HCT116 (cell line): ENCODE results near the gene PCDH9.

Experiments used
- CTCF ChIP-seq, 3 experiments: fragments of 200-600 bp in 1 of 3; sonication (generic) in 1 of 3; IDR thresholded peaks in 2 of 3; conservative IDR thresholded peaks in 1 of 3; 2 replicates each; pipeline ENCODE4 v1.5.1; 2012 to 2017; ENCODE audit warnings: low read depth in 2 of 3, low read length in 2 of 3, antibody characterized with exemption in 1 of 3, borderline replicate concordance in 1 of 3, control low read depth in 1 of 3, mild to moderate bottlenecking in 1 of 3, mixed read lengths in 1 of 3, mixed run types in 1 of 3, moderate library complexity in 1 of 3; ENCODE audit not compliant: insufficient read depth in 1 of 3
- EZH2 ChIP-seq: fragments of 200-600 bp; sonication (generic); IDR thresholded peaks from 2 replicates; pipeline ENCODE4 v1.6.1; 2017; ENCODE audit warnings: antibody characterized with exemption, mixed run types
- EZH2phosphoT487 ChIP-seq: fragments of 200-600 bp; IDR thresholded peaks from 2 replicates; pipeline ENCODE4 v1.6.1; 2018; ENCODE audit warnings: antibody characterized with exemption, borderline replicate concordance
- POLR2A ChIP-seq: IDR thresholded peaks from 2 replicates; pipeline ENCODE4 v1.7.0; 2011; ENCODE audit warnings: borderline replicate concordance; ENCODE audit not compliant: insufficient read depth, insufficient read length; ENCODE audit errors: extremely low read depth
- POLR2AphosphoS5 ChIP-seq: IDR thresholded peaks from 2 replicates; pipeline ENCODE4 v1.6.1; 2011; ENCODE audit warnings: mild to moderate bottlenecking, low read depth, low read length, moderate library complexity

- no peak for TF ChIP-seq CTCF (IDR thresholded peaks at IDR 0.05 in 2 of 3, conservative IDR thresholded peaks at IDR 0.05 in 1 of 3; ENCODE audit: borderline replicate concordance in 1 of 3, insufficient read depth in 1 of 3, low read depth in 2 of 3, low read length in 2 of 3)
- no peak for TF ChIP-seq POLR2AphosphoS5
- no peak for TF ChIP-seq POLR2A
- no peak for TF ChIP-seq EZH2
- no peak for TF ChIP-seq EZH2phosphoT487
Measured at GRCh38 chr13:67278235-67278634, 48.1 kb upstream of the PCDH9 start.
